H9 (cell line): ENCODE measurements around the gene CCDC12. TPM values are rescaled to one million over a fixed set of nuclear protein-coding genes. Genes with fewer than 3 reads are reported as not detected.

ENCODE experiments used
- DNase-seq: peaks from one replicate; pipeline ENCODE4 v3.0.0-alpha.2; 2017
- H2AFZ ChIP-seq: one replicate; pipeline ENCODE4 v1.6.1; 2013; ENCODE audit warnings: mild to moderate bottlenecking, low read length, control low read depth, moderate library complexity
- H2AK5ac ChIP-seq: 2 replicates; pipeline ENCODE4 v1.6.1; 2013; ENCODE audit warnings: low read length, control low read depth, mixed read lengths; ENCODE audit not compliant: insufficient read length
- H2BK120ac ChIP-seq: one replicate; pipeline ENCODE4 v1.6.1; 2013; ENCODE audit warnings: low read depth, mild to moderate bottlenecking, low read length, control low read depth, inconsistent platforms; ENCODE audit not compliant: poor library complexity, severe bottlenecking
- H2BK12ac ChIP-seq: 2 replicates; pipeline ENCODE4 v1.6.1; 2013; ENCODE audit warnings: low read length, control low read depth, mixed read lengths, low read depth; ENCODE audit not compliant: insufficient read length
- H2BK15ac ChIP-seq: 2 replicates; pipeline ENCODE4 v1.6.1; 2013; ENCODE audit warnings: low read depth, low read length, control low read depth
- H2BK20ac ChIP-seq: one replicate; pipeline ENCODE4 v1.6.1; 2013; ENCODE audit warnings: low read depth, mild to moderate bottlenecking, low read length, control low read depth, inconsistent platforms; ENCODE audit not compliant: poor library complexity, severe bottlenecking
- H2BK5ac ChIP-seq: 2 replicates; pipeline ENCODE4 v1.6.1; 2013; ENCODE audit warnings: low read length, control low read depth, mixed read lengths; ENCODE audit not compliant: insufficient read length
- H3K14ac ChIP-seq: 2 replicates; pipeline ENCODE4 v1.6.1; 2013; ENCODE audit warnings: low read length, control low read depth; ENCODE audit not compliant: insufficient read depth
- H3K18ac ChIP-seq: 2 replicates; pipeline ENCODE4 v1.6.1; 2013; ENCODE audit warnings: low read depth, mild to moderate bottlenecking, mixed read lengths, low read length, control low read depth; ENCODE audit not compliant: insufficient read length
- H3K23ac ChIP-seq: 2 replicates; pipeline ENCODE4 v1.6.1; 2013; ENCODE audit warnings: low read length, control low read depth, mixed read lengths, low read depth; ENCODE audit not compliant: insufficient read length
- H3K23me2 ChIP-seq: 2 replicates; pipeline ENCODE4 v1.6.1; 2013; ENCODE audit warnings: low read depth, mild to moderate bottlenecking, mixed read lengths, low read length, control low read depth; ENCODE audit not compliant: insufficient read length, poor library complexity, severe bottlenecking
- H3K27ac ChIP-seq: 2 replicates; pipeline ENCODE4 v1.5.1; 2013; ENCODE audit warnings: low read length, control low read depth, mixed read lengths, low read depth; ENCODE audit not compliant: insufficient read length
- H3K27me3 ChIP-seq: 2 replicates; pipeline ENCODE4 v1.6.1; 2013; ENCODE audit warnings: low read length, control low read depth, inconsistent platforms; ENCODE audit not compliant: insufficient read depth
- H3K4ac ChIP-seq: 2 replicates; pipeline ENCODE4 v1.6.1; 2013; ENCODE audit warnings: low read depth, mild to moderate bottlenecking, control low read depth, inconsistent platforms, low read length, moderate library complexity
- H3K4me1 ChIP-seq: 2 replicates; pipeline ENCODE4 v1.6.1; 2013; ENCODE audit warnings: low read length, control low read depth, inconsistent platforms; ENCODE audit not compliant: insufficient read depth
- H3K4me2 ChIP-seq: 2 replicates; pipeline ENCODE4 v1.6.1; 2013; ENCODE audit warnings: low read length, control low read depth, mixed read lengths; ENCODE audit not compliant: insufficient read length, insufficient read depth
- H3K56ac ChIP-seq: 2 replicates; pipeline ENCODE4 v1.6.1; 2013; ENCODE audit warnings: low read depth, mild to moderate bottlenecking, mixed read lengths, low read length, control low read depth; ENCODE audit not compliant: insufficient read length
- H3K79me1 ChIP-seq: 2 replicates; pipeline ENCODE4 v1.6.1; 2013; ENCODE audit warnings: low read depth, mild to moderate bottlenecking, moderate library complexity, low read length, control low read depth, inconsistent platforms; ENCODE audit not compliant: insufficient read depth, poor library complexity, severe bottlenecking
- H3K79me2 ChIP-seq: 2 replicates; pipeline ENCODE4 v1.6.1; 2013; ENCODE audit warnings: low read length, control low read depth, inconsistent platforms; ENCODE audit not compliant: insufficient read depth
- H3K9ac ChIP-seq: 2 replicates; pipeline ENCODE4 v1.6.1; 2013; ENCODE audit warnings: low read length, control low read depth, mixed read lengths; ENCODE audit not compliant: insufficient read length; ENCODE audit errors: extremely low read depth
- H3K9me3 ChIP-seq: one replicate; pipeline ENCODE4 v1.6.1; 2013; ENCODE audit warnings: low read depth, low read length, inconsistent platforms; ENCODE audit not compliant: control insufficient read depth
- H3T11ph ChIP-seq: one replicate; pipeline ENCODE4 v1.6.1; 2013; ENCODE audit warnings: mild to moderate bottlenecking, low read length, control low read depth, inconsistent platforms
- H4K20me1 ChIP-seq: one replicate; pipeline ENCODE4 v1.6.1; 2013; ENCODE audit not compliant: control insufficient read depth, insufficient read length, insufficient read depth
- H4K5ac ChIP-seq: 2 replicates; pipeline ENCODE4 v1.6.1; 2013; ENCODE audit warnings: low read depth, mild to moderate bottlenecking, mixed read lengths, low read length, control low read depth; ENCODE audit not compliant: insufficient read length
- H4K8ac ChIP-seq: replicated peaks from 2 replicates; pipeline ENCODE4 v1.6.1; 2013; ENCODE audit warnings: low read length, control low read depth, mixed read lengths, low read depth; ENCODE audit not compliant: insufficient read length
- H4K91ac ChIP-seq: 2 replicates; pipeline ENCODE4 v1.6.1; 2013; ENCODE audit warnings: low read depth, mild to moderate bottlenecking, moderate library complexity, mixed read lengths, low read length, control low read depth; ENCODE audit not compliant: insufficient read length
- H3K27ac Mint-ChIP-seq, 3 experiments: 2 replicates in 2 of 3; 3 replicates in 1 of 3; pipeline ENCODE4 v1.8.0; 2020 to 2021; ENCODE audit warnings: mixed read lengths in 3 of 3, mild to moderate bottlenecking in 1 of 3, moderate library complexity in 1 of 3
- H3K27me3 Mint-ChIP-seq: 2 replicates; pipeline ENCODE4 v1.8.0; 2021; ENCODE audit warnings: low read depth, mild to moderate bottlenecking, moderate library complexity, mixed read lengths
- H3K36me3 Mint-ChIP-seq, 3 experiments: 2 replicates in 2 of 3; 3 replicates in 1 of 3; pipeline ENCODE4 v1.8.0; 2020 to 2021; ENCODE audit warnings: low read depth in 3 of 3, mixed read lengths in 3 of 3; ENCODE audit not compliant: insufficient read depth in 1 of 3
- H3K4me1 Mint-ChIP-seq, 2 experiments: 2 replicates each; pipeline ENCODE4 v1.8.0; 2020; ENCODE audit warnings: mixed read lengths in 2 of 2
- H3K4me3 Mint-ChIP-seq, 2 experiments: 2 replicates in 1 of 2; 3 replicates in 1 of 2; pipeline ENCODE4 v1.8.0; 2020 to 2021; ENCODE audit warnings: mild to moderate bottlenecking in 2 of 2, mixed read lengths in 2 of 2, moderate library complexity in 1 of 2
- H3K9me3 Mint-ChIP-seq, 2 experiments: 2 replicates in 1 of 2; 3 replicates in 1 of 2; pipeline ENCODE4 v1.8.0; 2020; ENCODE audit warnings: mild to moderate bottlenecking in 2 of 2, mixed read lengths in 2 of 2, moderate library complexity in 1 of 2
- WGBS: extraction: QIAGEN DNeasy Blood & Tissue Kit; methylation state at CpG from one replicate; pipeline ENCODE4 v1.1.7; 2013; ENCODE audit warnings: missing lambda C conversion rate, low lambda C conversion rate, mixed read lengths; ENCODE audit not compliant: insufficient read length; ENCODE audit errors: extremely low coverage; 5-methylcytosine and 5-hydroxymethylcytosine counted together
- total RNA-seq: library from RNA; stranded (reverse); gene quantifications from 2 replicates; pipeline ENCODE4 v1.2.1, GENCODE V29; 2021
- TF ChIP-seq, protein P1 (sequence below): fragments of 200-600 bp; sonication (generic); conservative IDR thresholded peaks from 3 replicates; pipeline ENCODE4 v1.8.0; 2021; ENCODE audit warnings: antibody characterized with exemption, mild to moderate bottlenecking

The CCDC12 gene
- total RNA-seq, 1 experiment from 2014 or later, result 54.0 TPM

DNA sequence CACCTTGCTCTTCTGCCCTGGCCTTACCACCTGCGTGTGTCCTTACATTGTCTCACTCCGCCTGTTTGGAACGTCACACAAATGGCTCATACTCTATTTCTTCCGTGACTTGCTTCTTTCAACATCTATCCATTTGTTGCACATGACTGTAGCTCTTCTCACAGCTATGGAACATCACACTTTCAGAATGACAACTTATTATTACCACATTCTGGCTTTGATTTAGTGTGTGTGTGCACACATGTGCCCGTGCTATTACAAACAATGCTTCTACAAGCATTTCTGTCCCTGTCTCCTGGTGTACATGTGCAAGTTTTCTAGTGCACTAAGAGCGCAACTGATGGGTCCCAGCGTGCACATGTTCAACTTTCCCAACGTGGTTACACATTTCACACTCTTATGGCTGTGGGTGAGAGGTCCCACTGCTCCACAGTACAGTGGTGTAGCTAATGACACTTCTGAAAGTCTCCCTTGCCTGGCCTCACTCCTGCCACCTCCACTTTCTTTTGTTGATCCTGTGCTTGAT is 61.2 kb downstream of the CCDC12 start:
- Mint-ChIP-seq H3K4me3 (no peak overlapping the region), H3K4me1 (no peaks in the 10 kb centered on the region), H3K27me3 (no peaks in the 10 kb centered on the region), H3K9me3 (peaks cover 5 to 8% of the 10 kb centered on the region in 2 experiments; a peak in 4 of 5 replicates), H3K27ac (no peak overlapping the region), H3K36me3 (peaks cover 31 to 36% (median 36%) of the 10 kb centered on the region in 3 experiments)
- Histone ChIP-seq H3K56ac (no peak overlapping the region), H3K4me1 (no peaks in the 10 kb centered on the region), H4K91ac (no peak overlapping the region), H3K23ac (no peak overlapping the region), H3K14ac (no peak overlapping the region), H2BK15ac (no peak overlapping the region), H2BK12ac (no peak overlapping the region), H4K8ac (no peak overlapping the region), H3T11ph (no peak overlapping the region), H2BK20ac (no peak overlapping the region), H3K9me3 (no peaks in the 10 kb centered on the region), H4K20me1 (no peaks in the 10 kb centered on the region), H3K4me2 (no peak overlapping the region), H3K18ac (no peak overlapping the region), H3K4ac (no peak overlapping the region), H3K27ac (no peak overlapping the region), H3K79me1 (no peaks in the 10 kb centered on the region), H2BK120ac (no peak overlapping the region), H2AFZ (no peak overlapping the region), H3K27me3 (no peaks in the 10 kb centered on the region), H3K79me2 (no peaks in the 10 kb centered on the region), H4K5ac (no peak overlapping the region), H2AK5ac (no peak overlapping the region), H3K9ac (no peak overlapping the region), H2BK5ac (no peak overlapping the region), H3K23me2 (no peaks in the 10 kb centered on the region)
- WGBS, result no CpG with 5 or more reads among the region's 8 CpGs
- DNase-seq, result no peak
- TF ChIP-seq, protein P1, sequence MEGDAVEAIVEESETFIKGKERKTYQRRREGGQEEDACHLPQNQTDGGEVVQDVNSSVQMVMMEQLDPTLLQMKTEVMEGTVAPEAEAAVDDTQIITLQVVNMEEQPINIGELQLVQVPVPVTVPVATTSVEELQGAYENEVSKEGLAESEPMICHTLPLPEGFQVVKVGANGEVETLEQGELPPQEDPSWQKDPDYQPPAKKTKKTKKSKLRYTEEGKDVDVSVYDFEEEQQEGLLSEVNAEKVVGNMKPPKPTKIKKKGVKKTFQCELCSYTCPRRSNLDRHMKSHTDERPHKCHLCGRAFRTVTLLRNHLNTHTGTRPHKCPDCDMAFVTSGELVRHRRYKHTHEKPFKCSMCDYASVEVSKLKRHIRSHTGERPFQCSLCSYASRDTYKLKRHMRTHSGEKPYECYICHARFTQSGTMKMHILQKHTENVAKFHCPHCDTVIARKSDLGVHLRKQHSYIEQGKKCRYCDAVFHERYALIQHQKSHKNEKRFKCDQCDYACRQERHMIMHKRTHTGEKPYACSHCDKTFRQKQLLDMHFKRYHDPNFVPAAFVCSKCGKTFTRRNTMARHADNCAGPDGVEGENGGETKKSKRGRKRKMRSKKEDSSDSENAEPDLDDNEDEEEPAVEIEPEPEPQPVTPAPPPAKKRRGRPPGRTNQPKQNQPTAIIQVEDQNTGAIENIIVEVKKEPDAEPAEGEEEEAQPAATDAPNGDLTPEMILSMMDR, result no peak
